GM10266 (cell line): Measurements from ENCODE around the gene SRGAP2B.
"Not testable (repeated sequence)": the region's sequence is repeated elsewhere in the genome, so short reads cannot be mapped to it uniquely, and the experiment has no call there.

Experiments
- DNase-seq: peaks from one replicate; pipeline ENCODE4 v3.0.0; 2012; ENCODE audit errors: extremely low spot score

Gene SRGAP2B

GRCh38 chr1:144947495-144947894, 147.6 kb downstream of the SRGAP2B start:
- not testable (repeated sequence) for DNase-seq

GRCh38 chr1:144946525-144947480, 148.3 kb downstream of the SRGAP2B start:
- not testable (repeated sequence) for DNase-seq

- DNase-seq, result not testable (repeated sequence)
These were observed 153.4 kb downstream of the SRGAP2B start for GRCh38 chr1:144941710-144942109.

GRCh38 chr1:144940054-144940453, 155.1 kb downstream of the SRGAP2B start:
- DNase-seq, result not testable (repeated sequence)

GRCh38 chr1:144938627-144939026, 156.5 kb downstream of the SRGAP2B start:
- not testable (repeated sequence) for DNase-seq

GRCh38 chr1:144936186-144936732, 158.9 kb downstream of the SRGAP2B start:
- DNase-seq, result not testable (repeated sequence)

GRCh38 chr1:144935310-144935709, 159.8 kb downstream of the SRGAP2B start:
- not testable (repeated sequence) for DNase-seq

GRCh38 chr1:144933014-144933413, 162.1 kb downstream of the SRGAP2B start:
- not testable (repeated sequence) for DNase-seq

- DNase-seq, result not testable (repeated sequence)
These were observed 163.0 kb downstream of the SRGAP2B start for GRCh38 chr1:144932153-144932552.

GRCh38 chr1:144931553-144931952, 163.6 kb downstream of the SRGAP2B start:
- not testable (repeated sequence) for DNase-seq

GRCh38 chr1:144930085-144930777, 164.9 kb downstream of the SRGAP2B start:
- not testable (repeated sequence) for DNase-seq

GRCh38 chr1:144927292-144927691, 167.8 kb downstream of the SRGAP2B start:
- not testable (repeated sequence) for DNase-seq

- DNase-seq, result not testable (repeated sequence)
These were observed 171.5 kb downstream of the SRGAP2B start for GRCh38 chr1:144923640-144924039.

- DNase-seq, result not testable (repeated sequence)
These were observed 172.3 kb downstream of the SRGAP2B start for GRCh38 chr1:144922785-144923184.

- DNase-seq, result not testable (repeated sequence)
These were observed 176.0 kb downstream of the SRGAP2B start for GRCh38 chr1:144919106-144919505.

GRCh38 chr1:144918027-144918603, 177.0 kb downstream of the SRGAP2B start:
- not testable (repeated sequence) for DNase-seq

GRCh38 chr1:144917154-144918026, 177.7 kb downstream of the SRGAP2B start:
- DNase-seq, result not testable (repeated sequence)

GRCh38 chr1:144913977-144914734, 181.0 kb downstream of the SRGAP2B start:
- DNase-seq, result not testable (repeated sequence)

- not testable (repeated sequence) for DNase-seq
These were observed 181.7 kb downstream of the SRGAP2B start for GRCh38 chr1:144913458-144913857.

- not testable (repeated sequence) for DNase-seq
These were observed 184.4 kb downstream of the SRGAP2B start for GRCh38 chr1:144910729-144911128.
